GM23338 (cell line): ENCODE measurements around the gene SOD3. TPM values are rescaled to one million over a fixed set of nuclear protein-coding genes. Genes with fewer than 3 reads are reported as not detected.

Experiments used
- ATAC-seq: fragments of 200-7000 bp; cut with Tn5 transposase; 3 replicates; pipeline ENCODE4 v1.9.1; 2020
- DNase-seq: peaks from one replicate; pipeline ENCODE4 v3.0.0-alpha.2; 2015; ENCODE audit warnings: low spot score
- H2AFZ ChIP-seq: fragments of 200-600 bp; sonication (generic); 2 replicates; pipeline ENCODE4 v1.8.0; 2016; ENCODE audit warnings: antibody characterized with exemption, mild to moderate bottlenecking, moderate library complexity
- H3F3A ChIP-seq: fragments of 200-600 bp; sonication (generic); replicated peaks from 2 replicates; pipeline ENCODE4 v1.8.0; 2017; ENCODE audit warnings: antibody characterized with exemption, mixed run types, low read depth
- H3K27ac ChIP-seq: fragments of 200-600 bp; sonication (generic); 2 replicates; pipeline ENCODE4 v1.6.1; 2016; ENCODE audit warnings: low read depth
- H3K27me3 ChIP-seq: fragments of 200-600 bp; sonication (generic); 2 replicates; pipeline ENCODE4 v1.8.0; 2016; ENCODE audit warnings: mild to moderate bottlenecking, mixed run types, moderate library complexity; ENCODE audit not compliant: insufficient read depth
- H3K36me3 ChIP-seq: fragments of 200-600 bp; sonication (generic); 2 replicates; pipeline ENCODE4 v1.8.0; 2016; ENCODE audit warnings: mild to moderate bottlenecking; ENCODE audit not compliant: insufficient read depth
- H3K4me1 ChIP-seq: fragments of 200-600 bp; sonication (generic); 2 replicates; pipeline ENCODE4 v1.8.0; 2016; ENCODE audit warnings: mild to moderate bottlenecking, moderate library complexity; ENCODE audit not compliant: insufficient read depth
- H3K4me2 ChIP-seq: fragments of 200-600 bp; sonication (generic); 2 replicates; pipeline ENCODE4 v1.7.1; 2017; ENCODE audit warnings: mixed run types
- H3K4me3 ChIP-seq: fragments of 200-600 bp; sonication (generic); 2 replicates; pipeline ENCODE4 v1.6.1; 2016; ENCODE audit warnings: mixed run types
- H3K79me2 ChIP-seq: fragments of 200-600 bp; sonication (generic); replicated peaks from 2 replicates; pipeline ENCODE4 v1.8.0; 2017; ENCODE audit warnings: mild to moderate bottlenecking; ENCODE audit not compliant: insufficient read depth
- H3K9me2 ChIP-seq: fragments of 200-600 bp; sonication (generic); 2 replicates; pipeline ENCODE4 v1.8.0; 2017; ENCODE audit not compliant: insufficient read depth
- H4K20me1 ChIP-seq: fragments of 200-600 bp; sonication (generic); replicated peaks from 2 replicates; pipeline ENCODE4 v1.8.0; 2017; ENCODE audit warnings: mild to moderate bottlenecking; ENCODE audit not compliant: insufficient read depth
- H3K27ac Mint-ChIP-seq: 2 replicates; pipeline ENCODE4 v1.8.0; 2020; ENCODE audit warnings: inconsistent platforms, mild to moderate bottlenecking, moderate library complexity, mixed read lengths
- H3K27me3 Mint-ChIP-seq: 3 replicates; pipeline ENCODE4 v1.8.0; 2022; ENCODE audit warnings: low read depth, mild to moderate bottlenecking, moderate library complexity, mixed read lengths, inconsistent platforms; ENCODE audit not compliant: insufficient read depth, poor library complexity
- H3K36me3 Mint-ChIP-seq: 3 replicates; pipeline ENCODE4 v1.8.0; 2021; ENCODE audit warnings: low read depth, mild to moderate bottlenecking, inconsistent platforms, moderate library complexity, mixed read lengths
- H3K4me1 Mint-ChIP-seq: 3 replicates; pipeline ENCODE4 v1.8.0; 2020; ENCODE audit warnings: mild to moderate bottlenecking, inconsistent platforms, mixed read lengths
- H3K4me3 Mint-ChIP-seq: 3 replicates; pipeline ENCODE4 v1.8.0; 2021; ENCODE audit warnings: moderate library complexity, mild to moderate bottlenecking, inconsistent platforms, mixed read lengths
- H3K9me3 Mint-ChIP-seq: 3 replicates; pipeline ENCODE4 v1.8.0; 2020; ENCODE audit warnings: moderate library complexity, mild to moderate bottlenecking, inconsistent platforms, mixed read lengths
- ETS1 ChIP-seq: IDR thresholded peaks from 2 replicates; pipeline ENCODE4 v1.6.1; 2016; ENCODE audit warnings: antibody characterized with exemption
- EZH2 ChIP-seq: fragments of 200-600 bp; sonication (generic); IDR thresholded peaks from one replicate; pipeline ENCODE4 v1.8.0; 2017; ENCODE audit warnings: antibody characterized with exemption, mild to moderate bottlenecking, low read depth; ENCODE audit not compliant: unreplicated experiment
- NANOG ChIP-seq: IDR thresholded peaks from 2 replicates; pipeline ENCODE4 v1.6.1; 2016; ENCODE audit warnings: antibody characterized with exemption, borderline replicate concordance
- ZNF114 ChIP-seq: fragments of 250-450 bp; sonication (Bioruptor Pico); IDR thresholded peaks from 2 replicates; pipeline ENCODE4 v1.5.0; 2020; ENCODE audit warnings: mild to moderate bottlenecking, moderate library complexity
- ZNF462 ChIP-seq: fragments of 250-450 bp; sonication (Bioruptor Pico); IDR thresholded peaks from 2 replicates; pipeline ENCODE4 v1.5.0; 2020; ENCODE audit warnings: mild to moderate bottlenecking, moderate library complexity
- polyA plus RNA-seq: library from polyadenylated mRNA; unstranded; fragments of >200 nt; fragmentation: Nextera tagmentation; extraction: Ambion mirVana; gene quantifications from 2 replicates; pipeline ENCODE4 v1.2.1, GENCODE V29; 2016
- total RNA-seq: library from RNA; depleted of rRNA; stranded (reverse); fragments of >200 nt; shearing (Covaris generic); gene quantifications from 2 replicates; pipeline ENCODE4 v1.2.3, GENCODE V29; 2014

The SOD3 gene
- total and polyA plus RNA-seq, 2 experiments from 2014 or later = 7.5 to 11.8 TPM

GRCh38 chr4:24751926-24752539 lies 43.3 kb upstream of the SOD3 start (continued):
- no peak for TF ChIP-seq ZNF462 (CRISPR knock-in tag)
- TF ChIP-seq EZH2 = no peak

- H3K9me2 ChIP-seq = no peaks in the 10 kb centered on the region
- DNase-seq = no peak
- Mint-ChIP-seq H3K4me1 (no peaks in the 10 kb centered on the region), H3K36me3 (peaks cover 10% of the 10 kb centered on the region), H3K27ac (no peak overlapping the region), H3K4me3 (no peak overlapping the region), H3K9me3 (peaks cover 11% of the 10 kb centered on the region), H3K27me3 (no peaks in the 10 kb centered on the region)
- ATAC-seq = no peak
- no peak overlapping the region for H3K4me2 ChIP-seq
- H3K79me2 ChIP-seq = no peaks in the 10 kb centered on the region
- H3K4me3 ChIP-seq = no peak overlapping the region
- no peak overlapping the region for H3K27ac ChIP-seq
- H4K20me1 ChIP-seq = no peaks in the 10 kb centered on the region
- no peaks in the 10 kb centered on the region for H3K4me1 ChIP-seq
- H3K36me3 ChIP-seq = no peaks in the 10 kb centered on the region
- no peaks in the 10 kb centered on the region for H3F3A ChIP-seq
- no peaks in the 10 kb centered on the region for H3K27me3 ChIP-seq
- H2AFZ ChIP-seq = no peak overlapping the region
- TF ChIP-seq NANOG (no peak), ZNF114 (CRISPR knock-in tag) (no peak), ETS1 (no peak)
Observed at GRCh38 chr4:24753519-24753918, 41.9 kb upstream of the SOD3 start.
